Placental epithelial cell (primary cell): Measurements from ENCODE around the gene EFNB1. TPM values are rescaled to one million over a fixed set of nuclear protein-coding genes. Genes with fewer than 3 reads are reported as not detected.

Experiments used
- total RNA-seq: library from RNA; depleted of rRNA; stranded (reverse); fragments of >200 nt; gene quantifications from 2 replicates; pipeline ENCODE4 v1.2.3, GENCODE V29; 2012

EFNB1 gene
- total RNA-seq: 25.1 and 47.0 TPM in 2 replicates

DNA sequence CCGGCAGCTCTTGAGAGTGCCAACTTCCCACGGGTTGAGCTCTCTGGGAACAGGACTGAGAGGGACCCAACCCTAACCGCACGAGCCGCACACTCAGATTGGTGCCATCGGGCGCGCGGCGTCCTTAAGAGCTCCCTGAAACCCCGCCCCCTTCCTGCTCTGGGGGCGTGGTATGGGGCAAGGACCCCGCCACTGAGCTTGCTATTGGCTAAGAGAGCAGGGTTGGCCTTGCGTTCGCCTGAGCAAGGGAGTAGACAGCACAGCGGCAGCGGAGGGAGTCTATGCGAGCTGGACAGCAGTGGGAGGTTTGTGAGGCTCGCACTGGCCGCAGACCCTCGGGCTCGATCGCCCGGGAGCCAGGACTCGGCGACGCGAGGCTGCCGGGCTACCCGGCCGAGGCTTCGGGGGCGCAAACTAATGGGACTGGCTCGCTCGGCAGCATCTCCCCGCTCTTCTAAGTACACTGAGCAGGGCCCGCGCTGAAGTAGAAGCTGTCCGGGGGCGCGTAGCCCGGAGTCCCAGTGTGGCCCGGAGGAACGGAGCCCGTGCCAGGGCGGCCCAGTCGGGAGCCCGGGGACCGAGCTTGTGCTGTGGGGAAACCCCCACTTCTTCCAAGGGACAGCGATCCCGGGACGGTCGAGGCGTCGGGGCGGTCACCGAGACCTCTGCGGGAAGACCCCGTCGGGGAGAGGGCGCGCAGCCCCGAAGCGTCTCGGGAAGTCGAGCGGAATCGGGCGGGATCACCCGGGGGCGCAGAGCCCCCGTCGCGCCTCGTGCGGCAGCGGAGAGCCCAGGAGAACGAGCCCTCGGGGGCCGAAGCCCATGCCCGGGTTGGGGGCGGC, at the start of gene EFNB1:
TSS of gene EFNB1 (plus strand) at position 282 of the 842 bp plus-strand sequence. CDS start 756 bp downstream, outside the sequence.

Other genes with a start within 250 kb of the EFNB1 start
- 0.11 and 0.39 TPM in 2 replicates for gene STARD8, start 181.4 kb upstream of the EFNB1 start, total RNA-seq